Stimulated activated CD4-positive, alpha-beta T cell treated with anti-CD3 and anti-CD28 coated beads, Interleukin-15, amount 100 ng/mL, for 24 hours (primary cell): ENCODE measurements around the gene EIF4E.
"Not testable (repeated sequence)": the region's sequence is repeated elsewhere in the genome, so short reads cannot be mapped to it uniquely, and the experiment has no call there.

Experiments used
- DNase-seq: peaks from one replicate; pipeline ENCODE4 v3.0.0-alpha.2; 2020

The EIF4E gene, protein sequence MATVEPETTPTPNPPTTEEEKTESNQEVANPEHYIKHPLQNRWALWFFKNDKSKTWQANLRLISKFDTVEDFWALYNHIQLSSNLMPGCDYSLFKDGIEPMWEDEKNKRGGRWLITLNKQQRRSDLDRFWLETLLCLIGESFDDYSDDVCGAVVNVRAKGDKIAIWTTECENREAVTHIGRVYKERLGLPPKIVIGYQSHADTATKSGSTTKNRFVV

GRCh38 chr4:98928505-98929340 is at the start of gene EIF4E:
Gene EIF4E (minus strand): TSS chr4:98929133. CDS start chr4:98929112, 21 bp downstream.
- DNase-seq = peak; percentile 96

DNA sequence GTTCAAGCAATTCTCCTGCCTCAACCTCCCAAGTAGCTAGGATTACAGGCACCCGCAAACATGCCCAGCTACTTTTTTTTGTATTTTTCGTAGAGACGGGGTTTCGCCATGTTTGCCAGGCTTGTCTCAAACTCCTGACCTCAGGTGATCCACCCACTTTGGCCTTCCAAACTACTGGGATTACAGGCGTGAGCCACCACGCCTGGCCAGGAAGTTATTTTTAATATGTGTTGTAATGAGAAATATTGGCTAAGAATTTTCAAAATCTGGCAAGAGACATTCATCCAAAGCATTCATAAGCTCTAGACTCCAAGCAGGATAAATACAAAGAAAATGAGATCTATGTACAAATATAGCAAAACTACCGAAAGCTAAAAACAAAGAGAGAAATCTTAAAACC is 48.6 kb upstream of the EIF4E start:
- no peak for DNase-seq

DNA sequence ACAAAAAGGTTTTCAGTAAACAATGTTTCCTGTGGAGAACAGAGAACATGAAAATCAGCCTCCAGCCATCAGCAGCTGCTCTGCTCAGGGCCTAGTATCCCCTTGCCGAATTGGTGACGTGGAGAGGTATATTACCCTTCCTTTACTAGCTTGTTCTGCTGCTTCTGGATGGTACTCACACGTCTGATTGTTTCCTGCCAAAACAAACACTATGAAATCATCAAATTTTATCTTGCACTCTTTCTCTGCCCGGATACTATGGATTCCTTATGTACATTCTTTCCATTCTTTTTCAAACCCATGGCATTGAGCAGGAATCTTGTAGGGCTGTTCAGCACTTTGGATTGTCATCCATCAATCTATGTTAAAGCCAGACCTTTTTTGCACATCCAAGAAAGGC is 47.8 kb upstream of the EIF4E start:
- DNase-seq = no peak

GRCh38 chr4:98969878-98970785 is 41.2 kb upstream of the EIF4E start:
- DNase-seq = no peak

DNA sequence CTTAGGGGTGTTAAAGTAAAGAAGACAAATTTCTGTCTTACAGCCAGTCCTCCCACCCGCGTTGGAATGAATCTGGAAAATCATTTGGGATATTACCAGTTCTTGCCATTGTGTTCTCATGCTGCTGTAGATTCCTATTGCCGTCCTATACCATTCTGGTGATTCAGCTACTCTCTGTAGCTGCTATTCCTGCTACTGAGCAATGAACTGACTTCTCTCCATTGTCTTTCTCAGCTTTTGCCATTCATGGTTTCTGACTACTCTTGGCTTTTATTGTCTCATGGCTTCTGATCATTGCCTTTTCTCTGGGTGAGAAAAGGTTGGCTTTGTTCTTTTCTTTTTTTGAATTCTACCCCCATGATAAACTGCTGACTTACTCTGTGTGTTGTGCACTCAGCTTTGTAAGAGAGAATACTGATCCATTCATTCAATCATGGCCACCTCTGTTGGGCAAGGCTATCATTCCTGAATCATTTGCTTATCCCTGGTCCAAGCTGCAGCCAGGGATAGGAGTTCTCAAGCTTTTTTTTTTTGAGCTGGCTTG is 38.9 kb upstream of the EIF4E start:
- no peak for DNase-seq

DNA sequence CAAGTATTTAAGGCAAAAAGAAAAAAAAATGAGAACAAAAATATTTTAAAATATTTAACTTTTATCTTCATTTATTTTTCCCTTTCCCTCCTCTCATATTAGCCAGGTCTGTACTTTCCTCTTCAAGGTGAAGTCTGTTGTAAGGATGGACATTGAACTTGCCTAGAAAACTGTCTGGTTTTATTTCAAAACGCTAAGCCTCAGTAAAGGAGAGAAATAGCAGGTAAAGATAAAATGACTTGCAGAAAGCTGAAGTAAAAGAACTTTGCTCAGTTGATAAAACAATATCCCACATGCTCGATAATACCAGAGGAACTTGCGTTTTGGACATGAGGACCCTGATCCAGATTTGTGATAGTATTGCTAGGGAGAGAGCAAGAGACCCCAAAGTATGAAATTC is 38.0 kb upstream of the EIF4E start:
- DNase-seq = no peak

GRCh38 chr4:98963538-98964433 is 34.9 kb upstream of the EIF4E start:
- no peak for DNase-seq

- DNase-seq = no peak
These were observed 32.8 kb upstream of the EIF4E start for GRCh38 chr4:98961770-98962169.

DNA sequence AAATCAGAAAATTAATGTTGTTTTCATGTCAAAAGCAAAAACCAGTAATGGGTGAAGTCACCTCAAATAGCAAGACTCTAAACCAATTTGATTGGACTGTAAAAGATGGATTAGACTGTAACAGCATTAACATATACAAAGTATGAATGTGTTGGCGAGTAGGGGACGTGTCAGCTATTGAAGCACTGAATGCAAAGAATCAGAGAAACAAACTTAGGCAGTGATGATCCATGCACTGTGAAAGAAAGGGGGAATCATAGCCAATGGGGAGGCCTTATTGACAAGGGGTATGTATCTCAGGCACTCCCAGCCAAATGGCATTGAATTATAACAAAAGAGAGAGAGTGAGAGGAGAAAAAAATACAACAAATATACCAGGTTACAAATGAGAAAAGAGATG is 30.5 kb upstream of the EIF4E start:
- no peak for DNase-seq

GRCh38 chr4:98958065-98958464 is 29.1 kb upstream of the EIF4E start:
- DNase-seq = no peak

GRCh38 chr4:98955229-98955628 is 26.3 kb upstream of the EIF4E start:
- no peak for DNase-seq

DNA sequence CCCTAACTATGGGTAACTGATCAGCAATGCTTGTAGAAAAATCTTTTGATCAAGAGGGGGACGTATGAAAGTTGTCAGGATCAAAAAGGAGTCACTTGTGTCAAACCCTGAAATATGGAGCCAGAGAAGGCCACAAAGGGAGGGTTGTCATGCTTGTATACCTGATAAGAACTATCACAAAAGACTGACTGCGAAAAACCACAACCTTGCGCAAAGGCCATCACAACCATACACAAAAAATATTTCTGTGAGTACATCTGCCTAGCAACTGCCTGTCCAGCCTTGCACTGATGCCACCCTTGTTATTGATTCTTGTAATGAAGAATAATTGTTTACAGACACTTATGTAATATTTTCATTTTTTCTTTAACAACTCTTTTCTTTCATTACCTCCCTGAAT is 22.8 kb upstream of the EIF4E start:
- DNase-seq = no peak

GRCh38 chr4:98950925-98951324 is 22.0 kb upstream of the EIF4E start:
- DNase-seq = no peak

GRCh38 chr4:98946359-98946758 is 17.4 kb upstream of the EIF4E start:
- DNase-seq = no peak

GRCh38 chr4:98945297-98945850 is 16.4 kb upstream of the EIF4E start:
- DNase-seq = no peak

DNA sequence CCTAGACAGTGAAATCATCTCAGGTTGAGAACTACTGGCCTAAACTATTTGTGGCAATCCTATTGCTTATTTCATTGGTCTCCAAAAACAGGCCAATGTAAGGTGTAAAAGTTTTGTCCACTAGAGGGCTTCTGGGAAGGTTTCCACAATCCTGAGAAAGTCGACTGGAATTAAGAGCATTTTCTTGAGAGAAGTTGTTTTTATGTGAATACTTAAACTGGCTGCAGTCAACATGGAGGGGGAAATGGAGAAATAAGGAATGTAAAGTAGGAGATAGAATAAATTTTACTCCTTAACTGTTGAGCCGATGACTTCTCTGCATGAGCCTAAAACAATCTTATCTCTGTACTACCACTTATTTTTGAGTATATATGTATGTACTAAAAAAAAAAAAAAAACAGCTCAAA is 11.0 kb upstream of the EIF4E start:
- no peak for DNase-seq

- no peak for DNase-seq
These were observed 10.5 kb upstream of the EIF4E start for GRCh38 chr4:98939438-98939837.

DNA sequence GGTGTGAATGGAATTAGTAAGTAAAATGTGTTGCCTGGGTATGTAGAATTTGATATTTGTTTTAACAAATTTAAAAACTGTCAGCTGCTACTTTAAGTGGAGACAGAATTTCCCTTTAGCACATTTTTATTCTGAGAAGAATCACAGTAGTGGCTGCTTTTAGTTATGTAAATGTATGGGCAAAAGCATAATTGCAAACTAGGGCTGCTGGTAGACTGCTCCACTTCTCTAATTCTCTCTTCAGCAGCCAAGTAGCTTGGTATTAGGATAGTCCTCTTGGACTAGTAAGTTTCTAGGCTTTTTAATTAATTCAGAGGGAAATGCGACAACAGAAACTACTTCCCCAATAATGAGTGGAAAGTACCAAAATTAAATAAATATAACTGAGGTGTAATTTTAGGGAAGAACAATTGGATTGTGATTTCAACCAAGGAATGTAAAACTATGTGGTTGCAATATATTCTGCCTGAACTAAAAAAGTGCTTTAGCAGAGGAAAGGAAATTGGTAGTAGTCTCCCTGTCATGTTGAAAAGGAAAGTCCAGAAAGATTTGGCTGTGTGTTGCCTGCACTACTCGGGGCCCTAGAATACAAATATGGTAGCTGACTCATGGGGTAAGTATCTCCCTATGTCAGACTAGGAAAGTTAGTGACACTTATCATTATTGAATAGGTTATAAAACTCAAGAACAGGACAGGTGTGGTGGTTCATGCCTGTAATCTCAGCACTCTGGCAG is 9.2 kb upstream of the EIF4E start:
- DNase-seq = no peak

DNA sequence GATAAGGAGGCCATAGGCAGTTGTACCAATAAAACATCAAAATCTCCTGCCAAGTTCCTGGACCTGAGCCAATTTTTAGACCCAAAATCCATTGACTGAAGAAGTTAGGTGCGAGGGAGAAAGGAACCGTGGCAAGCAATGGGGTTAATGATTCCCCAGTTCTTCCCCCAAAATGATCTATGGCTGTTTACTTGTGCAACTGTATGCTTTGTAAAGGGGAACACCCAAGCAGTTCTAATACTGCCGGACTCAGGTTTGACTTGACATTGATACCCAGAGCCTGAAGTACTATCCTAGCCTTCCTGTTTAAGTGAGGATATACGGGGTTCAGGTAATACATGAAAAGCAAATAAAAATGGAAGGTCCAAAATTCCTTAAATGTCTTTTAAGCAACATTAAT is 6.7 kb upstream of the EIF4E start:
- no peak for DNase-seq

DNA sequence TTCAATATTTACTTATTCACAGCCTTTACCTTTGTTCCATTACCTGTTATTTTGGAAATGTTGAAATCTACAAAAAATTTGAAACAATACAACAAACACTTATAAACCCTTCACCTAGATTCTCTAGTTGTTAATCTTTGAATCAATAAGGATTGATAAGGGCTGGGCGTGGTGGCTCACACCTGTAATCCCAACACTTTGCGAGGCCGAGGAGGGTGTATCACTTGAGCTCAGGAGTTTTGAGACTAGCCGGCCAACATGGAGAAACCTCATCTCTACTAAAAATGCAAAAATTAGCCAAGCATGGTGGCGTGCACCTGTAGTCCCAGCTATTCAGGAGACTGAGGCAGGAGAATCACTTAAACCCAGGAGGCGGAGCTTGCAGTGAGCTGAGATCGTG is 5.9 kb upstream of the EIF4E start:
- DNase-seq = not testable (repeated sequence)

DNA sequence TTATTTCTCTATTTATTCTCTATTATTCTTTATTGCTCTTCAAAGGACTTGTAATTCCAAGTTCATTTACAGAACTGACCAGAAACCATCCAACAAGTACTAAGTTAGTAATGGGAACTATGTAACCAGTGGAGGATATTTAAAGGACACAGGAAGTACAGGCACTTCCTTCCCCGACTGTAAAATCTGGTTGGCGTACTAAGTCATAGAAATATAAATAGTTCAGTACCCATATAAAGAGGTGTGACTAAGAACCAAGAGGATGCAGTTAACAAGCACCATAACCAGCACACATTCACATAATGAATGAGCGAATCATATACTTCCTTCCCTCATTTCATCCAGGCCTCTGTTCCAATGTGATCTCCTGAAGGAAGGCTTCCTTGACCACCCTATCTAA is 3.6 kb upstream of the EIF4E start:
- DNase-seq = no peak
